H9 (cell line): Measurements from ENCODE around the gene SEMA3E. TPM values are rescaled to one million over a fixed set of nuclear protein-coding genes. Genes with fewer than 3 reads are reported as not detected.

ENCODE experiments used
- DNase-seq: peaks from one replicate; pipeline ENCODE4 v3.0.0-alpha.2; 2017
- H2AFZ ChIP-seq: one replicate; pipeline ENCODE4 v1.6.1; 2013; ENCODE audit warnings: mild to moderate bottlenecking, low read length, control low read depth, moderate library complexity
- H2AK5ac ChIP-seq: 2 replicates; pipeline ENCODE4 v1.6.1; 2013; ENCODE audit warnings: low read length, control low read depth, mixed read lengths; ENCODE audit not compliant: insufficient read length
- H2BK120ac ChIP-seq: one replicate; pipeline ENCODE4 v1.6.1; 2013; ENCODE audit warnings: low read depth, mild to moderate bottlenecking, low read length, control low read depth, inconsistent platforms; ENCODE audit not compliant: poor library complexity, severe bottlenecking
- H2BK12ac ChIP-seq: 2 replicates; pipeline ENCODE4 v1.6.1; 2013; ENCODE audit warnings: low read length, control low read depth, mixed read lengths, low read depth; ENCODE audit not compliant: insufficient read length
- H2BK15ac ChIP-seq: 2 replicates; pipeline ENCODE4 v1.6.1; 2013; ENCODE audit warnings: low read depth, low read length, control low read depth
- H2BK20ac ChIP-seq: one replicate; pipeline ENCODE4 v1.6.1; 2013; ENCODE audit warnings: low read depth, mild to moderate bottlenecking, low read length, control low read depth, inconsistent platforms; ENCODE audit not compliant: poor library complexity, severe bottlenecking
- H2BK5ac ChIP-seq: 2 replicates; pipeline ENCODE4 v1.6.1; 2013; ENCODE audit warnings: low read length, control low read depth, mixed read lengths; ENCODE audit not compliant: insufficient read length
- H3K14ac ChIP-seq: 2 replicates; pipeline ENCODE4 v1.6.1; 2013; ENCODE audit warnings: low read length, control low read depth; ENCODE audit not compliant: insufficient read depth
- H3K18ac ChIP-seq: 2 replicates; pipeline ENCODE4 v1.6.1; 2013; ENCODE audit warnings: low read depth, mild to moderate bottlenecking, mixed read lengths, low read length, control low read depth; ENCODE audit not compliant: insufficient read length
- H3K23ac ChIP-seq: 2 replicates; pipeline ENCODE4 v1.6.1; 2013; ENCODE audit warnings: low read length, control low read depth, mixed read lengths, low read depth; ENCODE audit not compliant: insufficient read length
- H3K23me2 ChIP-seq: 2 replicates; pipeline ENCODE4 v1.6.1; 2013; ENCODE audit warnings: low read depth, mild to moderate bottlenecking, mixed read lengths, low read length, control low read depth; ENCODE audit not compliant: insufficient read length, poor library complexity, severe bottlenecking
- H3K27ac ChIP-seq: 2 replicates; pipeline ENCODE4 v1.5.1; 2013; ENCODE audit warnings: low read length, control low read depth, mixed read lengths, low read depth; ENCODE audit not compliant: insufficient read length
- H3K27me3 ChIP-seq: 2 replicates; pipeline ENCODE4 v1.6.1; 2013; ENCODE audit warnings: low read length, control low read depth, inconsistent platforms; ENCODE audit not compliant: insufficient read depth
- H3K4ac ChIP-seq: 2 replicates; pipeline ENCODE4 v1.6.1; 2013; ENCODE audit warnings: low read depth, mild to moderate bottlenecking, control low read depth, inconsistent platforms, low read length, moderate library complexity
- H3K4me1 ChIP-seq: 2 replicates; pipeline ENCODE4 v1.6.1; 2013; ENCODE audit warnings: low read length, control low read depth, inconsistent platforms; ENCODE audit not compliant: insufficient read depth
- H3K4me2 ChIP-seq: 2 replicates; pipeline ENCODE4 v1.6.1; 2013; ENCODE audit warnings: low read length, control low read depth, mixed read lengths; ENCODE audit not compliant: insufficient read length, insufficient read depth
- H3K56ac ChIP-seq: 2 replicates; pipeline ENCODE4 v1.6.1; 2013; ENCODE audit warnings: low read depth, mild to moderate bottlenecking, mixed read lengths, low read length, control low read depth; ENCODE audit not compliant: insufficient read length
- H3K79me1 ChIP-seq: 2 replicates; pipeline ENCODE4 v1.6.1; 2013; ENCODE audit warnings: low read depth, mild to moderate bottlenecking, moderate library complexity, low read length, control low read depth, inconsistent platforms; ENCODE audit not compliant: insufficient read depth, poor library complexity, severe bottlenecking
- H3K79me2 ChIP-seq: 2 replicates; pipeline ENCODE4 v1.6.1; 2013; ENCODE audit warnings: low read length, control low read depth, inconsistent platforms; ENCODE audit not compliant: insufficient read depth
- H3K9ac ChIP-seq: 2 replicates; pipeline ENCODE4 v1.6.1; 2013; ENCODE audit warnings: low read length, control low read depth, mixed read lengths; ENCODE audit not compliant: insufficient read length; ENCODE audit errors: extremely low read depth
- H3K9me3 ChIP-seq: one replicate; pipeline ENCODE4 v1.6.1; 2013; ENCODE audit warnings: low read depth, low read length, inconsistent platforms; ENCODE audit not compliant: control insufficient read depth
- H3T11ph ChIP-seq: one replicate; pipeline ENCODE4 v1.6.1; 2013; ENCODE audit warnings: mild to moderate bottlenecking, low read length, control low read depth, inconsistent platforms
- H4K20me1 ChIP-seq: one replicate; pipeline ENCODE4 v1.6.1; 2013; ENCODE audit not compliant: control insufficient read depth, insufficient read length, insufficient read depth
- H4K5ac ChIP-seq: 2 replicates; pipeline ENCODE4 v1.6.1; 2013; ENCODE audit warnings: low read depth, mild to moderate bottlenecking, mixed read lengths, low read length, control low read depth; ENCODE audit not compliant: insufficient read length
- H4K8ac ChIP-seq: replicated peaks from 2 replicates; pipeline ENCODE4 v1.6.1; 2013; ENCODE audit warnings: low read length, control low read depth, mixed read lengths, low read depth; ENCODE audit not compliant: insufficient read length
- H4K91ac ChIP-seq: 2 replicates; pipeline ENCODE4 v1.6.1; 2013; ENCODE audit warnings: low read depth, mild to moderate bottlenecking, moderate library complexity, mixed read lengths, low read length, control low read depth; ENCODE audit not compliant: insufficient read length
- H3K27ac Mint-ChIP-seq, 3 experiments: 2 replicates in 2 of 3; 3 replicates in 1 of 3; pipeline ENCODE4 v1.8.0; 2020 to 2021; ENCODE audit warnings: mixed read lengths in 3 of 3, mild to moderate bottlenecking in 1 of 3, moderate library complexity in 1 of 3
- H3K27me3 Mint-ChIP-seq: 2 replicates; pipeline ENCODE4 v1.8.0; 2021; ENCODE audit warnings: low read depth, mild to moderate bottlenecking, moderate library complexity, mixed read lengths
- H3K36me3 Mint-ChIP-seq, 3 experiments: 2 replicates in 2 of 3; 3 replicates in 1 of 3; pipeline ENCODE4 v1.8.0; 2020 to 2021; ENCODE audit warnings: low read depth in 3 of 3, mixed read lengths in 3 of 3; ENCODE audit not compliant: insufficient read depth in 1 of 3
- H3K4me1 Mint-ChIP-seq, 2 experiments: 2 replicates each; pipeline ENCODE4 v1.8.0; 2020; ENCODE audit warnings: mixed read lengths in 2 of 2
- H3K4me3 Mint-ChIP-seq, 2 experiments: 2 replicates in 1 of 2; 3 replicates in 1 of 2; pipeline ENCODE4 v1.8.0; 2020 to 2021; ENCODE audit warnings: mild to moderate bottlenecking in 2 of 2, mixed read lengths in 2 of 2, moderate library complexity in 1 of 2
- H3K9me3 Mint-ChIP-seq, 2 experiments: 2 replicates in 1 of 2; 3 replicates in 1 of 2; pipeline ENCODE4 v1.8.0; 2020; ENCODE audit warnings: mild to moderate bottlenecking in 2 of 2, mixed read lengths in 2 of 2, moderate library complexity in 1 of 2
- WGBS: extraction: QIAGEN DNeasy Blood & Tissue Kit; methylation state at CpG from one replicate; pipeline ENCODE4 v1.1.7; 2013; ENCODE audit warnings: missing lambda C conversion rate, low lambda C conversion rate, mixed read lengths; ENCODE audit not compliant: insufficient read length; ENCODE audit errors: extremely low coverage; 5-methylcytosine and 5-hydroxymethylcytosine counted together
- total RNA-seq: library from RNA; stranded (reverse); gene quantifications from 2 replicates; pipeline ENCODE4 v1.2.1, GENCODE V29; 2021
- TF ChIP-seq, protein P1 (sequence below): fragments of 200-600 bp; sonication (generic); conservative IDR thresholded peaks from 3 replicates; pipeline ENCODE4 v1.8.0; 2021; ENCODE audit warnings: antibody characterized with exemption, mild to moderate bottlenecking

SEMA3E gene
- total RNA-seq, 1 experiment from 2014 or later = 0.39 TPM

DNA sequence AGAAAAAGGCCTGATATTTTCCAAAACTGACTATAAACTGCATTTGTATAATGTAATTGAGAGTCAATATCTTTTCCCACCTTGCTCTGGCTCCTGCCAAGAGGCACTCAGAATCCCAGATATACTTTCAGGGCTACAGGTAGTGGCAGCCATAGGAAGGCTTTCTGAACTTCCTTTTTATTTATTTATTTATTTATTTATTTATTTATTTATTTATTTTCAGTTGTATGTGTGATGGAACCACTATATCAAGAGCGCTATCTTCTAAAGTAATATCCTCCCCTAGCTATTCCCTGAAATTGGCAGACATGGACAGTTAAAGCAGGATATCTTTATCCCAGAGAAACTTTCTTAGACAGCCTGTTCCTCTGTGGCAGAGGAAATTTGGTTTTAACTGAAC is 86.7 kb downstream of the SEMA3E start:
- H3K9ac ChIP-seq = no peak overlapping the region
- no peak overlapping the region for H3K14ac ChIP-seq
- H3T11ph ChIP-seq = no peak overlapping the region
- Mint-ChIP-seq H3K27ac (no peak overlapping the region), H3K9me3 (peaks cover 2 to 6% of the 10 kb centered on the region in 2 experiments; a peak in 2 of 5 replicates), H3K4me3 (no peak overlapping the region), H3K36me3 (peaks cover 0 to 6% (median 0%) of the 10 kb centered on the region in 3 experiments; a peak in 2 of 7 replicates), H3K4me1 (peaks cover 2 to 5% of the 10 kb centered on the region in 2 experiments; a peak in 3 of 4 replicates), H3K27me3 (no peaks in the 10 kb centered on the region)
- no peak overlapping the region for H3K23ac ChIP-seq
- no peak overlapping the region for H4K5ac ChIP-seq
- H2AK5ac ChIP-seq = no peak overlapping the region
- no peaks in the 10 kb centered on the region for H3K79me2 ChIP-seq
- H2BK120ac ChIP-seq = no peak overlapping the region
- no peak overlapping the region for H2AFZ ChIP-seq
- H2BK5ac ChIP-seq = no peak overlapping the region
- WGBS = no CpG with 5 or more reads among the region's 1 CpG
- no peak overlapping the region for H3K56ac ChIP-seq
- H3K27me3 ChIP-seq = no peaks in the 10 kb centered on the region
- no peak for DNase-seq
- no peaks in the 10 kb centered on the region for H3K23me2 ChIP-seq
- H3K4ac ChIP-seq = no peak overlapping the region
- no peaks in the 10 kb centered on the region for H3K79me1 ChIP-seq
- H4K20me1 ChIP-seq = no peaks in the 10 kb centered on the region
- TF ChIP-seq, protein P1, sequence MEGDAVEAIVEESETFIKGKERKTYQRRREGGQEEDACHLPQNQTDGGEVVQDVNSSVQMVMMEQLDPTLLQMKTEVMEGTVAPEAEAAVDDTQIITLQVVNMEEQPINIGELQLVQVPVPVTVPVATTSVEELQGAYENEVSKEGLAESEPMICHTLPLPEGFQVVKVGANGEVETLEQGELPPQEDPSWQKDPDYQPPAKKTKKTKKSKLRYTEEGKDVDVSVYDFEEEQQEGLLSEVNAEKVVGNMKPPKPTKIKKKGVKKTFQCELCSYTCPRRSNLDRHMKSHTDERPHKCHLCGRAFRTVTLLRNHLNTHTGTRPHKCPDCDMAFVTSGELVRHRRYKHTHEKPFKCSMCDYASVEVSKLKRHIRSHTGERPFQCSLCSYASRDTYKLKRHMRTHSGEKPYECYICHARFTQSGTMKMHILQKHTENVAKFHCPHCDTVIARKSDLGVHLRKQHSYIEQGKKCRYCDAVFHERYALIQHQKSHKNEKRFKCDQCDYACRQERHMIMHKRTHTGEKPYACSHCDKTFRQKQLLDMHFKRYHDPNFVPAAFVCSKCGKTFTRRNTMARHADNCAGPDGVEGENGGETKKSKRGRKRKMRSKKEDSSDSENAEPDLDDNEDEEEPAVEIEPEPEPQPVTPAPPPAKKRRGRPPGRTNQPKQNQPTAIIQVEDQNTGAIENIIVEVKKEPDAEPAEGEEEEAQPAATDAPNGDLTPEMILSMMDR = no peak
- H3K4me2 ChIP-seq = no peak overlapping the region
- no peak overlapping the region for H2BK20ac ChIP-seq
- H3K18ac ChIP-seq = no peak overlapping the region
- no peak overlapping the region for H2BK12ac ChIP-seq
- no peaks in the 10 kb centered on the region for H3K9me3 ChIP-seq
- no peak overlapping the region for H3K27ac ChIP-seq
- H3K4me1 ChIP-seq = no peaks in the 10 kb centered on the region
- no peak overlapping the region for H4K91ac ChIP-seq
- H4K8ac ChIP-seq = no peak overlapping the region
- no peak overlapping the region for H2BK15ac ChIP-seq
